Endothelial cell (in vitro differentiated cells): ENCODE data around the gene FGGY. TPM values are rescaled to one million over a fixed set of nuclear protein-coding genes. Genes with fewer than 3 reads are reported as not detected.

Source experiments
- DNase-seq: peaks from one replicate; pipeline ENCODE4 v3.0.0; 2021; ENCODE audit warnings: low spot score
- H3K27ac Mint-ChIP-seq: one replicate; pipeline ENCODE4 v1.8.0; 2021; ENCODE audit warnings: mixed read lengths, inconsistent platforms; ENCODE audit not compliant: unreplicated experiment
- H3K27me3 Mint-ChIP-seq: one replicate; pipeline ENCODE4 v1.8.0; 2021; ENCODE audit warnings: mild to moderate bottlenecking, moderate library complexity, mixed read lengths, inconsistent platforms; ENCODE audit not compliant: unreplicated experiment
- H3K36me3 Mint-ChIP-seq: one replicate; pipeline ENCODE4 v1.8.0; 2021; ENCODE audit warnings: mild to moderate bottlenecking, low read depth, mixed read lengths, inconsistent platforms; ENCODE audit not compliant: unreplicated experiment
- H3K4me1 Mint-ChIP-seq: one replicate; pipeline ENCODE4 v1.8.0; 2021; ENCODE audit warnings: mild to moderate bottlenecking, mixed read lengths, inconsistent platforms; ENCODE audit not compliant: unreplicated experiment
- H3K4me3 Mint-ChIP-seq: one replicate; pipeline ENCODE4 v1.8.0; 2021; ENCODE audit warnings: mild to moderate bottlenecking, mixed read lengths, inconsistent platforms; ENCODE audit not compliant: unreplicated experiment
- H3K9me3 Mint-ChIP-seq: one replicate; pipeline ENCODE4 v1.8.0; 2021; ENCODE audit warnings: mixed read lengths, inconsistent platforms; ENCODE audit not compliant: unreplicated experiment
- CTCF ChIP-seq: fragments of 200-600 bp; sonication (generic); IDR thresholded peaks from one replicate; pipeline ENCODE4 v1.5.0; 2021; ENCODE audit warnings: antibody characterized with exemption; ENCODE audit not compliant: unreplicated experiment
- total RNA-seq: library from RNA; stranded (reverse); fragmentation: NEBNext Ultra II Directional; extraction: Animal tissue kit (Norgen Biotek cat#: 25700); gene quantifications from one replicate; pipeline ENCODE4 v1.2.1, GENCODE V29; 2021; ENCODE audit not compliant: unreplicated experiment

Gene FGGY
- total RNA-seq, 1 donor from 2014 or later, result 41.2 TPM

GRCh38 chr1:59436637-59437036, 139.7 kb downstream of the FGGY start:
- DNase-seq, result no peak
- no peaks in the 10 kb centered on the region for H3K9me3 Mint-ChIP-seq
- H3K4me1 Mint-ChIP-seq, result peaks cover 39% of the 10 kb centered on the region
- H3K27ac Mint-ChIP-seq, result peak overlapping the region; percentile 89
- peaks cover 11% of the 10 kb centered on the region for H3K36me3 Mint-ChIP-seq
- no peak for TF ChIP-seq CTCF
- no peak overlapping the region for H3K4me3 Mint-ChIP-seq
- peaks cover 9% of the 10 kb centered on the region for H3K27me3 Mint-ChIP-seq

- DNase-seq, result no peak
- peaks cover 9% of the 10 kb centered on the region for H3K27me3 Mint-ChIP-seq
- H3K4me3 Mint-ChIP-seq, result no peak overlapping the region
- peaks cover 50% of the 10 kb centered on the region for H3K4me1 Mint-ChIP-seq
- TF ChIP-seq CTCF, result no peak
- no peak overlapping the region for H3K27ac Mint-ChIP-seq
- H3K9me3 Mint-ChIP-seq, result no peaks in the 10 kb centered on the region
- H3K36me3 Mint-ChIP-seq, result peaks cover 11% of the 10 kb centered on the region
Measured at GRCh38 chr1:59438058-59438560, 141.2 kb downstream of the FGGY start.

DNA sequence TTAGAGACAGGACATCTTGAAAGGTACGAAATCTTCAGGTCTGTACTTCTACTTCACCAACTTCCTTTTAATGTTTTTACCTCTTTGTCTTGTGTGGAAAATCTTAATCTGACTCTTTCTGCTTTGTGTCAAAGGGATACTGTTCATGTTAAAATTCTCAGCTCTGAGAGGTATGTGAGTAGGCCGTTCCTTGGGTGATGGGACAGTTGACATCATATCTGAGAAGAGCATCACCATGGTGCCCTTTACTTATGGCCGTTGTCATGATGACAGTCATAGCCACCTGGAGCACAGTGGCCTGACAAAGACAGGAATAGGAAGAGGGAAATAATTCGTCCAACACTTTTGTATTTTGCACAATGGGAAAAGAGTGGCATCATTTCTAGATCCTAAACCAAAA, 145.6 kb downstream of the FGGY start:
- Mint-ChIP-seq H3K4me1 (peaks cover 22% of the 10 kb centered on the region), H3K9me3 (no peaks in the 10 kb centered on the region), H3K27ac (peak overlapping the region; percentile 3), H3K36me3 (peaks cover 11% of the 10 kb centered on the region), H3K27me3 (no peaks in the 10 kb centered on the region), H3K4me3 (no peak overlapping the region)
- TF ChIP-seq CTCF, result no peak
- no peak for DNase-seq

GRCh38 chr1:59443310-59443709, 146.4 kb downstream of the FGGY start:
- no peak overlapping the region for H3K4me3 Mint-ChIP-seq
- TF ChIP-seq CTCF, result no peak
- DNase-seq, result no peak
- H3K27ac Mint-ChIP-seq, result no peak overlapping the region
- H3K36me3 Mint-ChIP-seq, result peaks cover 11% of the 10 kb centered on the region
- peaks cover 18% of the 10 kb centered on the region for H3K4me1 Mint-ChIP-seq
- peaks cover 3% of the 10 kb centered on the region for H3K27me3 Mint-ChIP-seq
- no peaks in the 10 kb centered on the region for H3K9me3 Mint-ChIP-seq

DNA sequence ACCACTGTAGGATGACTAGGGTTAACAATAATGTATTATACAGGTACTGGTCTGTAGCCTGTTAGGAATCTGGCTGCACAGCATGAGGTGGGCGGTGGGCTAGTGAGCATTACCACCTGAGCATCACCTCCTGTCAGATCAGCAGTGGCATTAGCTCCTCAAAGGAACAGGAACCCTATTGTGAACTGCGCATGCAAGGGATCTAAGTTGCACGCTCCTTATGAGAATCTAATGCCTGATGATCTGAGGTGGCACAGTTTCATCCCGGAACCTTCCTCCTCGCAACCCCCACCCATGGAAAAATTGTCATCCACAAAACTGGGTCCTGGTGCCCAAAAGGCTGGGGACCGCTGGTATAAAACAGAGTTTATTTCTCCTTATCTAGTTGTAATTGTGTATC, 147.6 kb downstream of the FGGY start:
- Mint-ChIP-seq H3K4me1 (peaks cover 18% of the 10 kb centered on the region), H3K27ac (no peak overlapping the region), H3K4me3 (no peak overlapping the region), H3K9me3 (no peaks in the 10 kb centered on the region), H3K36me3 (peaks cover 11% of the 10 kb centered on the region), H3K27me3 (peaks cover 3% of the 10 kb centered on the region)
- DNase-seq, result no peak
- TF ChIP-seq CTCF, result no peak
